ENCODE data around the gene MICAL2.

DNA sequence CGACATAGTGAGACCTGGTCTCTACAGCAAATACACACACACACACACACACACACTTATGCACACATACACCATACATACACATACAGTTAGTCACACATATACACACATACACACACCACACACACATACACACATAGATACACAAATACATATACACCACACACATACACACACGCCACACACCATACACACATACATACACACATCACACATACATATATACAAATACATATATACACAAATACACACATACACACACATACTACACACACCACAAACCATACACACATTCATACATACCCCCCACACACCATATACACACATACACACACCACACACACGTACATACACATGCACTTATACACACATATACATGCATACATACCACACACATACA, 57.7 kb downstream of the MICAL2 start:
- TF ChIP-seq POLR2AphosphoS5 (IDR thresholded peaks at IDR 0.05; ENCODE audit: low read depth, low read length) = no peak
- TF ChIP-seq POLR2A (IDR thresholded peaks at IDR 0.05; ENCODE audit: low read depth, low read length) = no peak
- no peak for TF ChIP-seq TAF1 (IDR thresholded peaks at IDR 0.05; ENCODE audit: low read depth, low read length)
- no peak for TF ChIP-seq PAX5 (IDR thresholded peaks at IDR 0.05; ENCODE audit: insufficient read depth, low read length, severe bottlenecking)
- no peak for TF ChIP-seq SPI1 (IDR thresholded peaks at IDR 0.05; ENCODE audit: low read depth, low read length)
